Superior temporal gyrus (tissue), 1 donor: ENCODE results near the gene VAMP5.

Experiments used
- DNase-seq: peaks from one replicate; pipeline ENCODE4 v3.0.0-alpha.2; 2016; ENCODE audit errors: extremely low spot score

VAMP5 gene

DNA sequence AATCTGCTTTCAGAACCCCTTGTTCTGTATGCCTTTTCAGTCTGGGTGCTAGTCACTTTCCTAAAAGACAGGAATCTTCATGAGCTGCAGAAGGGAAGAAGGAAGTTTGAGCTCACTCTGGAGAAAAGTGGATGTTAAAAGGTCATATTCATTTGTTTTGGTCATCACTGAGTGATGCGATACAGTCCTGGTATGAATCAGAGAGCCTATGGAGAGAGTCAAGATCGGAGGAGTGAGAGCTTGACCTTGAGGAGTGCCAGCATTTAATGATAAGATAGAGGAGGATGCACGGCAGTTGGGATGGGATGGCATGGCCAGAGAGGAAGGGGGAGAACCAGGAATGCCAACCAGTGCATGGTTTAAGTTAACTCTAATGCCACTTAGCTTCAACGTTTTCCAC, 51.4 kb downstream of the VAMP5 start:
- DNase-seq: no peak

DNA sequence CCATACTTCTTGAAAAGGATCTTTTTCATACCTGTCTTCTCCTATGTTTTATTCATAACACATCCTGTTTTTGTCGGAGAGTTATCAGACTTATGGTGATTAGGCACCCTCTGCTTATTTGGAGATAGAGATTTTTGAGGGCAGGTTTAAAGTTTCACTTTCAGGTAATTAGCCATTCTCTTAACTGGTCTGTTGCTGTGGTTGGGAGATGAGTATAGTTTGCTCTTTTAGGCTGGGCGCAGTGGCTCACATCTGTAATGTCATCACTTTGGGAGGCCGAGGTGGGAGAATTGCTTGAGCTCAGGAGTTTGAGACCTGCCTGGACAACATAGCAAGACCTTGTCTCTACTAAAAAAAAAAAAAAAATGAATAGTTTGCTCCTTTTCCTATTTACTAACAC, 58.5 kb downstream of the VAMP5 start:
- DNase-seq: no peak
